HG02884 (cell line): Measurements from ENCODE around the gene CELF5.
"Not testable (repeated sequence)": the region's sequence is repeated elsewhere in the genome, so short reads cannot be mapped to it uniquely, and the experiment has no call there.

Experiments used
- ATAC-seq: cut with Tn5 transposase; IDR thresholded peaks from one replicate; pipeline ENCODE4 v1.9.1; 2021; ENCODE audit warnings: mild to moderate bottlenecking, moderate library complexity; ENCODE audit not compliant: unreplicated experiment

Gene CELF5

DNA sequence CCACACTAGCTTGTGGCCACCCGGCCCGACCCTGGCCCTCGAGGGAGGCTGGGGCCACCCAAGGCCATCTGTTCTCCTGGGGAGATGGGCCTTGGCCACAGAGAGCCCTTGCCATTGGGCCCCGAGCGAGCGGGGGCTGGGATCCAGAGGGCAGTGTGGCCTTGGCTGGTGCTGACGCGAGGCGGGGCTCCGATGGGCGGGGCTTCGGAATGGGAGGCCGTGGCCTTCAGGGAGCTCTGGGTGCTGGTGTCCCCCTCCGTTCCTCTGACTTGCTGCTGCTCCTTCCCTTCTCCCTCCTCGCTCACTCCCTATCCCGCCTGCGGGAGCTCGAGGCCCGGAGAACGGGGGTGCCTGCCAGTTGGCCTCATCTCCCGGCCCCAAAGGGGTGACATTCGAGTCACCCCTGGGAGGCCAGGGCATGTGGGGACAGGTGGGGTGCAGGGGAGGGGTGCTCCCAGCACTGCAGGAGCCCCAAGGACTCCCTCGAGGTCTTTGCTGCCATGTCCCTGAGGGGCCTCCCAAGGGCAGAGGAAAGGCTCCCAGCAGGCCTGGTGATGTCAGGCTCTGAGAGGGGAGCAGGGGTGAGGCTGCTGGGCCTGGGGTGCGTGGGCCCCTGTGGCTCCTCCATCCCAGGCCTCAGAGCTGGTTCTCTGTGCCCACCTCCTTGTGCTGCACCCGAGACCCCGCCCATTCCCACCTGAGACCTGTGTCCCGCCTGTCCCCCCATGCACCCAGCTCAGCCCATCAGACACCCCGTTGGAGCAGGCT, 34.6 kb upstream of the CELF5 start:
- ATAC-seq, result no peak

DNA sequence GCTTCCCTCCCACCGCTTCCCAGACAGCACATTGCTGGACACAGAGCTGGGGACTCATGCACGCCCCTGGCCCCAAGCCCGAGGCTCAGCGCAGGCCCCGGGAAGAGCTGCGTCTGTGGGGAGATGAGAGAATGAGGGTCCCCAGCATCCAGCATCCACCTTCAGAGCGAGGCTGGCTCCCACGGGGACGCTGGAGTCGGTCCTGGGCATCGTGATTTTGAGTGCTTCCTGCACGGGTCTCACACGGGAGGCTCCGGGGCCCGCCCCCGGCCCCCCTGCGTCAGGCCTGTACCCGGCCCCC, 34.0 kb upstream of the CELF5 start:
- ATAC-seq, result no peak

DNA sequence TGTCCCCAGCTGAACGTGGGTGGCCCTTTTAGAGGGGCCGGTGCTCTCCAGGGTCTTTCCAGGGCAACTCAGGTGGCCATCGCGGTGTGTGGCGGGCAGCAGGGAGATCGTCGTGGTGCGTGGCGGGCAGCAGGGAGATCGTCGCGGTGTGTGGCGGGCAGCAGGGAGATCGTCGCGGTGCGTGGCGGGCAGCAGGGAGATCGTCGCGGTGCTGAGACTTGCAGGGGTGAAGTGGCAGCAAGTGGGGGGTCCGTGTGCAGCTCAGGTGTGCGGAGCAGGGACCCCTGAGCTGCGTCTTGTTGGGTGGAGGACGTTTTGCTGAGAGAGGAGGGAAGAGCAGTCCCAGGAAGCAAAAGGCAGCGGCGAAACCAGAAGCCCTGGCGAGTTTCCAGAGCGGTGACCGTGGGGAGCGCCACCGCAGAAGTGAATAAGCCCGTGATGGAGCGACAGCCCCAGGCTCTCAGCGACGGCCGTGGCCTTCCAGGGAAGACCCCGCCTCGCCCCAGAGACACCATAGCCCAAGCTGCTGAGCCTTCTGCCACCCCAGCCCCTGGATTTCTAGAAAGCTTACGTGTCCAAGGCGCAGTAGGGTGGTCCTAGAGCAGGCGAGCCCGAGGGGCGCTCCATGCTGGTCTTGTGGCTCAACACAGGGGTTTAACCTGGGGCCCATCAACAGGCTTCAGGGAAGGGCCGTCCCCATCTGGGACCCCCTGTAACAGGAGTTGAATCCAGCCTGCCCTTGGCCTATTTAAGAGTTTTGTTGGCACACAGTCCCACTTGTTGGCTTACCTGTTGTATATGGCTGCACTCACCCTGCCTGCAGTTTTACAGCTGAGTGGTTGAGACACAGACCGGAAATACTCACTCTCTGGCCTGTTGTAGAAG, 33.3 kb upstream of the CELF5 start:
- no peak for ATAC-seq

DNA sequence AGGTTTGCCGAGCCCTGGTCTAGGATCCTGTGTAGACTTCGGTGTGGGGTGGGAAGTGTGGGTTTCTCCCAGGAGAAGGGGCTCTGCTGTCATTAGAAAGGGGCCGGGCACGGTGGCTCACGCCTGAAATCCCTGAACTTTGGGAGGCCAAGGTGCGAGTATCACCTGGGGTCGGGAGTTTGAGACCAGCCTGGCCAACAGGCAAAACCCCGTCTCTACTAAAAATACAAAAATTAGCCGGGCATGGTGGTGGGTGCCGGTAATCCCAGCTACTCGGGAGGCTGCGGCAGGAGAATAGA, 32.7 kb upstream of the CELF5 start:
- ATAC-seq, result not testable (repeated sequence)

DNA sequence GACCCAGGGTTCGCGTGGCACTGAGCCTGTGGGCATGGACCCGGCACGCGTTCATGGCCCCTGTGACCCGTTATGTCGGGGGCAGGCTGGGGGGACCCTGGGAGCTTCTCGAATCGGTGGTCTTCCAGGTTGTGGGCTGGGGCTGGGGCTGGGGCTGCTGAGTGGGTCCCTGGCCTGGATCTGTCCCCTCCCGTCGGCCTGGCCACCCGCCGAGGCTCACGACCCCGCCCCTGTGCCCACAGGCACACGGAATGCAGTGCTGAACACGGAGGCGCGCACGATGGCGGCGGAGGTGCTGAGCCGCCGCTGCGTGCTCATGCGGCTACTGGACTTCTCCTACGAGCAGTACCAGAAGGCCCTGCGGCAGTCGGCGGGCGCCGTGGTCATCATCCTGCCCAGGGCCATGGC, 32.2 kb upstream of the CELF5 start:
- no peak for ATAC-seq

DNA sequence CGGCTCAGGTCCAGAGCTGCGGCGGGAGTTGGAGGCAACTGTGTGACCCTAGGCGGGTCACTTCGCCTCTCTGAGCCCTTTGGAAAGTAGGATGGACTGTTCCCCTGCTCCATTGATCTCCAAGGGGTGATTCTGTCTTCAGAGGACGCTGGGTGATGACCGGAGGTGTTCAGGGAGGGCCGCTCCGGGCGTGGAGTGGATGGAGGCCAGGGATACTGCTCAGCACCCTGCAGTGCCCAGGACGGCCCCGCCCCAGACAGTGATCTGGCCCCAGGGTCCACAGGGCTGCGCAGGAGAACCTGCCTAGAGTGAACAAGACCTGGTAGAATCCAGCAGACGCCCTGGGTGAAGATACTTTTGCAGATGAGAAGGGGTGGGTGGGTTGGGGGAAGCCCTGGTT, 31.8 kb upstream of the CELF5 start:
- no peak for ATAC-seq

DNA sequence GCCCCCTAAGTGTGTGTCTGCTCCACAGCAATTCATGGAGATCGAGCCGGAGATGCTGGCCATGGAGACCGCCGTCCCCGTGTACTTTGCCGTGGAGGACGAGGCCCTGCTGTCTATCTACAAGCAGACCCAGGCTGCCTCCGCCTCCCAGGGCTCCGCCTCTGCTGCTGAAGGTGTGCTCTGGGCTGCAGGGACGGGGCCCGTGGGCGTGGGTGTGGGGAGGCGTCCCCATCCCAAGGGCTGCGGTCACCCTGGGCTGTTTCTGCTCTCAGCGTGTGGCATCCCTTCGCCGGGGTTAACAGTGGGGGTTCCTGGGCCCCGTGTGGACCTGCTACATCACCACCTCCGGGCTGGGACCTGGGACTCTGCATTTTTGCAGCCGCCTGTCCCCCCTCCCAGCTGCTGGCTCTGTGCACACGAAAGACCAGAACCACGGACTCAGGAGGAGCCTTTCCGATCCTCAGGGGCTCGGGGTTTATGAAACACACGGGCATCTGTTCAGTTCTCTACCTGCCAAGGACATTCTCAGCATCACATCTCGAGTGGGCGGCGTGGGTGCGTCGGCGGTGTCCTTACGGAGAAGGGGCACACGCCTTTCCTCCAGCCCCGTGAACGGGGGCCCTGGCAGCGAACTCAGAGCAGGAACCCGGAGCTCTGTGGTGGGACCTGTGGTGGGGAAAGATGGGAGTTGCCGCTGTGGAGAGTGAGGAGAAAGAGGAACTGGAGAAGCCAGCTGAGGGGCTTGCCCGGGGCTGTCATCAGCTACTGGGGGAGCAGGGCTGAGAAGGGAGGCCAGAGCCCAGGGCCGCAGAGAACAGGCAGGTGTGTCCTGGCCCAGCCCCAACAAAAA, 31.0 kb upstream of the CELF5 start:
- ATAC-seq, result no peak

DNA sequence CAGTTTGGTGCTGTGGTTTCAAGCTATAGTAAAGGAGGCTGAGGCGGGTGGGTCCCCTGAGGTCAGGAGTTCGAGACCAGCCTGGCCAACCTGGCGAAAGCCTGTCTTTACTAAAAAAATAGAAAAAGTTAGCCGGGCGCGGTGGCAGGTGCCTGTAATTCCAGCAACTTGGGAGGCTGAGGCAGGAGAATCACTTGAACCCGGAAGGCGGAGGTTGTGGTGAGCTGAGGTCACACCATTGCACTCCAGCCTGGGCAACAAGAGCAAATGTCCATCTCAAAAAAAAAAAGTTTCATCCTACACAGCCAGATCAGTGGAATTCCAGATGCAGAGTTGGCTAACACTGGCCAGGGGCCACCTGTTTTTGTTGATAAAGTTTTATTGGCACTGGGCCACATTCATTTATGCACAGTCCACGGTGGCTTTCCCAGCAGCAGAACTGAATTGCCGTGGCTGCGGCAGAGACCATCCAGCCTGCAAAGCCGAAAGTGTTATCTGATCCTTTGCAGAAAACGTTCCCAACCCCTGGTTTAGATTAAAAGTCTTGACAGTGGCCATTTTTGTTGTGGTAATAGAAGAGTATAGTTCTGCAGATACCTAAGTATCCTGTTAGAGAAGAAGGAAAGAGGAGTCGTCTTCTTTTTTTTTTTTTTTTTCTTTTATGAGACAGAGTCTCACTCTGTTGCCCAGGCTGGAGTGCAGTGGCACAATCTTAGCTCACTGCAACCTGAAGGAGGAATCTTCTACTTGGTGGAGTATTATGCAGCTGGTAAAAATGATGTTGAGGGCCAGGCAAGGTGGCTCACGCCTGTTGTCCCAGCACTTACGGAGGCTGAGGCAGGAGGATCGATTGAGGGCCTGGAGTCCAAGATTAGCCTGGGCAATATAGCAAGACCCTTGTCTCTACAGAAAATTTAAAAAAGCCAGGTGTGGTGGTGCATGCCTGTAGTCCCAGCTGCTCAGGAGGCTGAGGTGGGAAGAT, 30.1 kb upstream of the CELF5 start:
- ATAC-seq, result no peak

DNA sequence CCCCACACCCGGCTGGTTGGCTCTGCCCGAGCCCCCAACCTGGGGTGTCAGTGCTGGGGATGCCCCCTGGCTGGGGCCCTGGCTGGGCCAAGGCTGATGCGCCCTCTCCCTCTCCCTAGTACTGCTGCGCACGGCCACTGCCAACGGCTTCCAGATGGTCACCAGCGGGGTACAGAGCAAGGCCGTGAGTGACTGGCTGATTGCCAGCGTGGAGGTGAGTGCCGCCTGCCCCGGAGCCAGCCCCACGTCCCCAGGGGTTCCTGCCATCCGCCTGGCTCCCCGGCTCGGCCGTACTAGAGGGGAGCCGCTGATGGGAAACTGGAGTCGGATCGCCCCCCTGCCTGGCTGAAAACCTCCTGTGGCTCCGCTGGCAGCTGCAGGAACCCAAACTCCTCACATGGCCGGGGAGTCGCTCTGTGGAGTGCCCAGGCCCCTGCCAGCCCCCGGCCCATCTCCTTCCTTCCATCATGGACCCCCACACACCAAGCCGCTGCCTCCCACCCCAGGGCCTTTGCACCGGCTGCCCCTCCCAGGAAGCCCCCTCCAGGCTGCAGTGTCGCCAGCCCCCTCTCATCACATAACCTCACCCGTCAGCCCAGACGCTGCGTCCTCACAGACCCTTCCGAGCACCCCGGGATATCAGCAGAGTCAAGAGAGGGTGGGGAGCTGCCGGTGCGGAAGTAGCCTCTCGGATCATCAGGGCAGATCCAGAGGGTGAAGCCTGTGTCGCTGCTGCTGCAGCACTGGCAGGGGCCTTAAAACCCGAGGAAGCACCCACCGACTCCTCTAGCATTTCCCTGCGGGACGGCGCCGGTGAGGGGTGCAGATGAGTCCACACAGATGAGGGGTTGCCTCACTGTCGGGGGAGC, 28.2 kb upstream of the CELF5 start:
- no peak for ATAC-seq

DNA sequence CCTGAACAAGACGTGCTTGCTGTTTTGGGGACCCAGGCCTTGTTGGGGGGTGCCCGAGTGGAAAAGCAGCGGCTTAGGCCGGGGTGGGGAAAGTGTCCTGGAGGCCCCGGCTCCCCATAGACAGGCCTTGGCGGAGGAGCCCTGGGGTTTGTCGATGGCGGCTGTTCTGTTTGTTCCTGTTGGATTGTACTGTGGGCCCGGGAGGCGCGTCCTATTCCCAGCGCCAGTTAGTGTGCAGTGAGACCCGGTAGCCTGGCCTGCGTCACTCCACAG, 27.6 kb upstream of the CELF5 start:
- ATAC-seq, result no peak

DNA sequence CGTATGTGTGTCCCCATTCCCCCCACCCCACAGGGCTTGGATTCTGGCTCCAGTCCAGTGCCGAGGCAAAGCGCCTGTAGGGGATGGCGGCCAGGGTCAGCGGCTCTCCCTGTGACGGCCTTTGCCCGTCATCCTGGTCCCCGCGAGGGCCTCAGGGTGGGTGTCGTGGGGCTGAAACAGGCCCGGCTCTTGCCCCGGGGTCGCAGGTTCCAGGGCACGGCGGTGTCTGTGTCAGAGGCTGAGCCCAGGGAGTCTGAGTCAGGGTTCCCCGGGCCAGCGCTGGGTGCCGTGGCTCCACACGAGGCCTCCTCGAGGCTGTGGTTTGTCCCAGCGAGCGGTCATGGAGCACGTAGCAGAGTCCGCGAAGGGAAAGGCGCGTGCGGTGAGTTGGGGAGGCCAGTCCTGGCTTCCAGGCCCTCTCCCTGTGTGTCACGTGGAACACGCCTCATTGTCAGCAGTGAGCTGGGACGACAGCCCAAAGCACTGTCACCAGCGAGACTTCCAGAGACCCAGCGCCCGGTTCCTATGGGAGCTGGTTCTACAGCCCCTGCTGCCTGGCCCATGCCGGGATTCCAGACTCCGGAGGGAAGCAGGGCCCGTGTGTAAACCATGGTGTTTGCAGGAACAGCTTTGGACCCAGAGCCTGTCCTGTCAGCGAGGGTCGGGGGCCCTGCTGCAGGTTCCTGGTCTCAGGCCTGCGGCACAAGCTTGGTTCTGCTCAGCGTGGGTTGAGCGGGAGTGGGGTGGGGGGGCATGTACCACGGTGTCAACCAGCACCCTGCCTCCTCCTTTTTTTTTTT, 25.4 kb upstream of the CELF5 start:
- no peak for ATAC-seq

DNA sequence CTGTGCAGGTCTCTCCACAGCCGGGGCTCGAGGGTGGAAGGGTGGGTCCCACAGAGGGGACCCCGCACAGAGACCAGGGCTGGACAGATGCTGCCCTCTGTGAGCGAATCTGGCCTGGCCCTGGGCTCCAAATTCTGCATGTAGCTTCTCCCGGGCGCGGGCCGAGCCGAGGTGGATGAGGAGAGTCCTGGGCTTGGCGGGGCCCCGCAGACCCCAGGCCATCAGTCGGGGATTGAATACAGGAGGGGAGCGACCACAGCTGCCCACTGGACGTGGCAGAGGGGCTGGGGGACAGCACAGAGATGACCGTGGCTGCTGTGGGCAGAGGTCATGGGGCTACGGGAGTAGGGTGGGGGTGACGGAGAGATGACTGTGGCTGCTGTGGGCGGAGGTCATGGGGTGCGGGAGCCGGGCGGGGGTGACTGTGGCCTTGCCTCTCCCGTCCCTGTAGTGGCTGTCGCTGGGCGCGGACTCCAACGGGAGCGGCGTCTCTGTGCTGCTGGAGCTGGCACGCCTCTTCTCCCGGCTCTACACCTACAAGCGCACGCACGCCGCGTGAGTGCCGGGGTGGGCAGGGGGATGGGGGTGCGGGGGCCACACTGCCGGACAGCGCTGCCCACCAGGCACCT, 23.3 kb upstream of the CELF5 start:
- ATAC-seq, result no peak

DNA sequence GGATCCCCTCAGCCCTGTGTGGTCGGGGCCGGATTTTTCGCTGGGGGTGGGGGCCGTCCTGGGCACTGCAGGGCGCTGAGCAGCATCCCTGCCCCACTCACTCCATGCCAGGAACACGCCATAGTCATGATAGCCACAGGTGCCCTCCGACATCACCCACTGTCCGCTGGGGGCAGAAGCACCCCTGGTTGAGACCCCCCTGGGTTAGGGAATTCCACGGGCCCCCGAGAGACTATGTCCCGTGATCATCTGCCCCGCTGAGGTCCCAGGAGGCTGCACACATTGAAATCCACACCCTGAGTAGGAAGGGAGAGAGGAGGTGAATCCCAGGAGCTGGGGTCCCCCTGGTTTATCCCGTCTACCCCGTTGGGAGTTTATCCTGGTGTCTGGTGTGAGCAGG, 22.6 kb upstream of the CELF5 start:
- no peak for ATAC-seq

DNA sequence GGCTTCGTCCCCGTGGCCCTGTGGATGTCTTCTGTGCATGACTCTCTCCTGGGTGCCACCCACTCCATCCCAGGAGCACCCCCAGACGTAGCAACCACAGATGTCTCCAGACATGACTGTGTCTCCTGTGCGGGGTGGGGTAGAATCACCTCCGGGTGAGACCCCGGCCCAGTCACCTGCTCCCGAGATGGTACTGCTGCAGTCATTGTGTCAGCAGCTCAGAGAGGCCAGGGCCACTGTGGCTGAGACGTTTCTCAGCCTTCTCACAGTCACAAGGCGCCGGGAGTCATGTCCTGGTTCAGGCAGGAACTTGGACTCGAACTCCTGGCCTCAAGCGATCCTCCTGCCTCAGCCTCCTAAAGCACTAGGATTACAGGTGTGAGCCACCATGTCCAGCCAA, 22.1 kb upstream of the CELF5 start:
- ATAC-seq, result no peak

DNA sequence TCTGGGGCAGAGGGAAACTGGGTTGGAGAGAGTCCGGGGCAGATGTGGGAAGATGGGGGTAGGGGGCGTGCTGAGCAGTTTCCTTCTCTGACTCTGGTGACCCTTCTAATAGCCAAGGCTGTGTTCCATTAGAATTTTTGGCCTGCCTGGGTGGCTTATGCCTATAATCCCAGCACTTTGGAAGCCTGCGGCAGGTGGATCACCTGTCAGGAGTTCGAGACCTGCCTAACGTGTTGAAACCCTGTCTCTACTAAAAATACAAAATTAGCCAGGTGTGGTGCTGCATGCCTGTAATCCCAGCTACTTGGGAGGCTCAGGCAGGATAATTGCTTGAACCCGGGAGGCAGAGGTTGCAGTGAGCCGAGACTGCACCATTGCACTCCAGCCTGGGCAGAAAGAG, 21.6 kb upstream of the CELF5 start:
- ATAC-seq, result not testable (repeated sequence)

DNA sequence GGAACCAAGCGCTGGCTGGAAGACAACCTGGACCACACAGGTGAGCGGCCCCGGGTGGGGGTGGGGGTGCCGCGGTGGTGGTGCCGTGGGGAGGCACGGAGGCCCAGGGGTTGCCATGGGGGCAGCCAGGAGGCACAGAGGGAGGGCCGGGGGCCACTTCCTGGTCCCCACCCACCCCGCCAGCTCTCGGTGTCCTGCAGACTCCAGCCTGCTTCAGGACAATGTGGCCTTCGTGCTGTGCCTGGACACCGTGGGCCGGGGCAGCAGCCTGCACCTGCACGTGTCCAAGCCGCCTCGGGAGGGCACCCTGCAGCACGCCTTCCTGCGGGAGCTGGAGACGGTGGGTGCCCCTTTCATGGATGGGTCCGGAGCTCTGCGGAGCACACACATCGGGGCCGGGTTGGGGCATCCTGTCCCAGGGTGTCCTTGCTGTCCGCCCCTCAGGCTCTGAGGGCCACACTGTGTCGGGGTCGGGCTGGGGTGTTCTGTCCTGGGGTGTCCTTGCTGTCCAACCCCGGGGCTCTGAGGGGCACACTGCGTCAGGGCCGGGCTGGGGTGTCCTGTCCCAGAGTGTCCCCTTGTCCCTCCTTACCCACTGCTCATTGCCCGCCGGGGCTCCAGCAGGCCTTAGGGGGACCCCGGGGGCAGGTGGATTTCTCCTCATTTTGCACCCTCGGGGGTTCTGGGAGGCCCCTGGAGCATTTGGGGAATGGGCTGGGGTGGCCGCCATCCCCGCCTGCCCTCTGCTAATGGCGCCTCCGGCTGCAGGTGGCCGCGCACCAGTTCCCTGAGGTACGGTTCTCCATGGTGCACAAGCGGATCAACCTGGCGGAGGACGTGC, 20.4 kb upstream of the CELF5 start:
- ATAC-seq, result no peak

DNA sequence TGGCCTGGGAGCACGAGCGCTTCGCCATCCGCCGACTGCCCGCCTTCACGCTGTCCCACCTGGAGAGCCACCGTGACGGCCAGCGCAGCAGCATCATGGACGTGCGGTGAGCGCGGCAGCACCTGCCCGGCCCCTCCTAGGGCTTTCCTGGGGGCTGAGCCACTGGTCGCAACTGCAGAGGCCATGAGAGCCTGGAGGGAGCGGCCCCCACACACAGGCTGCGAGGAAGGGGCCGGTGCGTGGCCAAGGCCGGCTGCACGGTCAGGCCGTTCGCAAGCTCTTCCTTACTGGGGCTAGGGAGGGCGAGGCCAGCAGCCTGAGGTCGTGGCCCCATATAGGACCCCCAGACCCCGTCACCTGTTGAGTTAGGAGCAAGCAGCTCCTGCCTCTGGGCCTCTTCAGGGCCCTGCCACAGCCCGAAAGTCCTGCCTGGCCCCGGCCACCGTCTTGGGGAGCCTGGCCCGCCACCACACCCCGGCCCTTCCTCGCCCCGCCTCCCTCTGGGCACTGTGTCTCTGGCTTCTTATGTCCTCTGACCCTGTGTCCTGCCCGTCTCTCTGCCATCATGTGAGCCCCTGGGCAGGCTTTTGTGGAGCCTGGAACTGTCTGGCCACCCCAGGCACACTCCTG, 19.7 kb upstream of the CELF5 start:
- ATAC-seq, result no peak
